Endothelial cell (in vitro differentiated cells): ENCODE measurements around the gene PRPSAP1. TPM values are rescaled to one million over a fixed set of nuclear protein-coding genes. Genes with fewer than 3 reads are reported as not detected.
A peak's percentile ranks its signal among the peaks of the same experiment; 100 is the strongest.

Experiments
- DNase-seq: peaks from one replicate; pipeline ENCODE4 v3.0.0; 2021; ENCODE audit warnings: low spot score
- H3K27ac Mint-ChIP-seq: one replicate; pipeline ENCODE4 v1.8.0; 2021; ENCODE audit warnings: mixed read lengths, inconsistent platforms; ENCODE audit not compliant: unreplicated experiment
- H3K27me3 Mint-ChIP-seq: one replicate; pipeline ENCODE4 v1.8.0; 2021; ENCODE audit warnings: mild to moderate bottlenecking, moderate library complexity, mixed read lengths, inconsistent platforms; ENCODE audit not compliant: unreplicated experiment
- H3K36me3 Mint-ChIP-seq: one replicate; pipeline ENCODE4 v1.8.0; 2021; ENCODE audit warnings: mild to moderate bottlenecking, low read depth, mixed read lengths, inconsistent platforms; ENCODE audit not compliant: unreplicated experiment
- H3K4me1 Mint-ChIP-seq: one replicate; pipeline ENCODE4 v1.8.0; 2021; ENCODE audit warnings: mild to moderate bottlenecking, mixed read lengths, inconsistent platforms; ENCODE audit not compliant: unreplicated experiment
- H3K4me3 Mint-ChIP-seq: one replicate; pipeline ENCODE4 v1.8.0; 2021; ENCODE audit warnings: mild to moderate bottlenecking, mixed read lengths, inconsistent platforms; ENCODE audit not compliant: unreplicated experiment
- H3K9me3 Mint-ChIP-seq: one replicate; pipeline ENCODE4 v1.8.0; 2021; ENCODE audit warnings: mixed read lengths, inconsistent platforms; ENCODE audit not compliant: unreplicated experiment
- CTCF ChIP-seq: fragments of 200-600 bp; sonication (generic); IDR thresholded peaks from one replicate; pipeline ENCODE4 v1.5.0; 2021; ENCODE audit warnings: antibody characterized with exemption; ENCODE audit not compliant: unreplicated experiment
- total RNA-seq: library from RNA; stranded (reverse); fragmentation: NEBNext Ultra II Directional; extraction: Animal tissue kit (Norgen Biotek cat#: 25700); gene quantifications from one replicate; pipeline ENCODE4 v1.2.1, GENCODE V29; 2021; ENCODE audit not compliant: unreplicated experiment

PRPSAP1 gene
- total RNA-seq, 1 donor from 2014 or later: 136 TPM

GRCh38 chr17:76333673-76334505 lies 19.8 kb downstream of the PRPSAP1 start:
- Mint-ChIP-seq H3K4me1 (peaks cover 43% of the 10 kb centered on the region), H3K4me3 (peak overlapping the region; percentile 61), H3K9me3 (no peaks in the 10 kb centered on the region), H3K27ac (peak overlapping the region; percentile 89), H3K36me3 (peaks cover 9% of the 10 kb centered on the region), H3K27me3 (no peaks in the 10 kb centered on the region)
- DNase-seq: no peak
- TF ChIP-seq CTCF: no peak

- peaks cover 55% of the 10 kb centered on the region for H3K4me1 Mint-ChIP-seq
- H3K36me3 Mint-ChIP-seq: peaks cover 25% of the 10 kb centered on the region
- no peak for TF ChIP-seq CTCF
- no peaks in the 10 kb centered on the region for H3K9me3 Mint-ChIP-seq
- no peak for DNase-seq
- no peak overlapping the region for H3K27ac Mint-ChIP-seq
- peaks cover 1% of the 10 kb centered on the region for H3K27me3 Mint-ChIP-seq
- no peak overlapping the region for H3K4me3 Mint-ChIP-seq
Observed at GRCh38 chr17:76331083-76331482, 22.6 kb downstream of the PRPSAP1 start.

GRCh38 chr17:76329664-76330063 lies 24.1 kb downstream of the PRPSAP1 start:
- H3K9me3 Mint-ChIP-seq: no peaks in the 10 kb centered on the region
- peaks cover 53% of the 10 kb centered on the region for H3K4me1 Mint-ChIP-seq
- DNase-seq: no peak
- no peak for TF ChIP-seq CTCF
- peaks cover 29% of the 10 kb centered on the region for H3K36me3 Mint-ChIP-seq
- peaks cover 2% of the 10 kb centered on the region for H3K27me3 Mint-ChIP-seq
- peak overlapping the region; percentile 81 for H3K27ac Mint-ChIP-seq
- H3K4me3 Mint-ChIP-seq: peak overlapping the region; percentile 29

GRCh38 chr17:76327696-76328095 lies 26.0 kb downstream of the PRPSAP1 start:
- H3K36me3 Mint-ChIP-seq: peaks cover 36% of the 10 kb centered on the region
- H3K9me3 Mint-ChIP-seq: no peaks in the 10 kb centered on the region
- H3K27me3 Mint-ChIP-seq: peaks cover 2% of the 10 kb centered on the region
- no peak for DNase-seq
- H3K27ac Mint-ChIP-seq: no peak overlapping the region
- peak overlapping the region; percentile 14 for H3K4me3 Mint-ChIP-seq
- TF ChIP-seq CTCF: no peak
- peaks cover 43% of the 10 kb centered on the region for H3K4me1 Mint-ChIP-seq

GRCh38 chr17:76326306-76326705 lies 27.4 kb downstream of the PRPSAP1 start:
- Mint-ChIP-seq H3K27me3 (peaks cover 2% of the 10 kb centered on the region), H3K27ac (peak overlapping the region; percentile 78), H3K4me1 (peaks cover 37% of the 10 kb centered on the region), H3K4me3 (peak overlapping the region; percentile 59), H3K9me3 (no peaks in the 10 kb centered on the region), H3K36me3 (peaks cover 35% of the 10 kb centered on the region)
- DNase-seq: no peak
- TF ChIP-seq CTCF: no peak
